ENCODE measurements around the gene CADM3.

Gene CADM3

DNA sequence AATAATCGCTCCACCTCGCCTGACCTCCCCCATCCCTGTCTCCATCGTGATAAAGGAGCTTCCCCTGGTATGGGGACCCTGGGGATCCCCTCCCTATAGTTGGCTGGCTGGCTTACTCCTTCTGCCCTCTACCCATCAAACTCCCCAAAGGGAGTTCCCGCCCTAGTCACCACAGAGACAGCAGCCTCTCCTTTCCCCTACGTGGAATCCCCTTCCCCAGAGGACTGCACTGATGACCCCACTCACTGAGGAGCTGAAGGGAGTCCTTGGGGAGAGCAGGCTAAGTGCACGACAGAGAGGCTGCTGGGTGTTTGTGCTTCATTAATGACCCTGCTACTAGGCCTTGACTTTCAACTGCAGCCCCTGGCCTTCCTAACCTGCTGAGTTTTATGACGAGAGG is 1.9 kb downstream of the CADM3 start:
- no peak for DNase-seq (ENCODE audit: low read depth in 4 of 4, low spot score in 1 of 4)

DNA sequence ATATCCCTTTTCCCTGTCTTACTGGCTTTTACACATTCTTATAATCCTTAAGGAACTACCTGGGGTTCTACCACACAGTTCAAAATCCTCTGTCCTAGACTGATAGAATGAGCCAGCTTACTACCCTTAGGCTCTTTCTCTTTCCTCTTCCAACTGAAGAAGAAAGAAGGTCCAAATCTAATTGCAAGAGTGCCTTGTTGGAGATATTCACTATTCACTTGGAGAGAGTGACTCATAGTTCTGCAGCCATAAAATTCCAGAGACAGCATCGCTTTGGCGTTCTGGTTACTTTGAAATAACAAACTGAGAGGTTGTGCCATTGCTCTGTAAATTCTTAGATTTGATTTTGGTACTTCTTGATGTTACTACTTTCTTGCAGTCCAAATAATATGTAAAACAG is 4.2 kb downstream of the CADM3 start:
- DNase-seq (ENCODE audit: low read depth in 4 of 4, low spot score in 1 of 4) = no peak

DNA sequence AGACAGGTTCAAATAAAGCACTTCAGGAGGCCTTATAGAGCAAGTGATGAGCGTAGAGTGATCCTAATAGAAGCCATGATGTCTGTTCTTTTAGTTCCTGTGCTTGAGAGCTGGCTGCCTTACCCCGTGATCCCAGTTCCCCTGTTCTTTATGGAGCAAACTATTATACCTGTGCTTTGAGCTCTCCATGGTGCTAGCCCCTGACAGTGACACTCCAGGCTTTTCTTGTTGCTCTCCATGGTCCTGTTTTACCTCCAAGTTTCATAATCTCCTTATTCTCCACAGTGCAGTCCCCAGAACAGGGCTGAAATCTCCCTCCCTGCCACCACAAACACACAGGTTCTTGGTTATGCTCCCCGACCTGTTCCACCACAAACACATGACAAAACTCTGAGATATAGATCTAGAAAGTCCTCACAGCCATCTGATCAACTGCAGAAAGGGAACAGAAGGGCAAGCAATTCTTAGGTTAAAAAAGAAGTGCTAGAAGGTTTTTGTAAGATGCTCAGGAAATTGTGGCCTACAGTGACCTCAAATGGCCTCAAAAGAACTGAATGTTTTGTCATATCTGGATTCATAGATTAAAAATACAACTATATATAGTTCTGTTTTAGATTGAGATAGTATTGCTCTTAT is 6.0 kb downstream of the CADM3 start:
- no peak for DNase-seq (ENCODE audit: low read depth in 4 of 4, low spot score in 1 of 4)

DNA sequence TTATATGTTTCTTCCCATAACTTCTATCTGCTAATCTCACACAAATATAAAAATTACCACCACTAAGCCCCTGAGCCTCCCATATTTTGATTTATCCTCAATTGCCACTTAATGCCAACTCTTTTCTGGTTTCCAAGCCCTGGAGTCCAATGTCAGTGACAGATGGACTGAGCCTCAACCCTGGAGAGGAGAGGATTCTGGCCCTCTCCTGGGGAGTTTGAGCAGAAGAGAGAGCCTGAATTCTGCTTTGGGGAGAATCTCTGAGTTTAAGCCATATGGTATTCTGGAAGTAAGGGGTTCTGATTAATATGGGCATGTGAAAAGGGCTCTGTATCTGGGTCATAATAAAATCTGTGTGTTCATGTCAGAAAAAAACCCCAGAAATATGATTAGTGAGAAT is 8.5 kb downstream of the CADM3 start:
- DNase-seq (ENCODE audit: low read depth in 4 of 4, low spot score in 1 of 4) = no peak

DNA sequence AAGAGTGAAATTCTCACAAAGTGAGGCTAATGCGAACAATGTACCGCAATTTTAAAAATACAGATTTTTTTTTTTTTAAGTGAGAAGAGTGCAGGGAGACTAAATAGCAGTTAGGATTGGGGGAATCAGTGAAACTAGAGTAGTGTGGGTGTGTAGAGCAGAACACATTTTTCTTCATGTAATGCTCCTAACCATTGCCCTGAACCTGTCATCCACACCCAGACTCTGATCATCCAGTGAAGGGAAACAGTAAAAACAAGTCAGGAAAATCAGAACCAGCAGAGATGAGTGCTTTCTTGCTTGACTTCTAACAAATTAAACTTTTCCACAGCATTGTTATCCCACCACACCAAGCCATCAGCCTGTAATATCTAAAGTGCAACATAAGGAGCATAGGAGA is 9.1 kb downstream of the CADM3 start:
- DNase-seq (ENCODE audit: low read depth in 4 of 4, low spot score in 1 of 4) = no peak

DNA sequence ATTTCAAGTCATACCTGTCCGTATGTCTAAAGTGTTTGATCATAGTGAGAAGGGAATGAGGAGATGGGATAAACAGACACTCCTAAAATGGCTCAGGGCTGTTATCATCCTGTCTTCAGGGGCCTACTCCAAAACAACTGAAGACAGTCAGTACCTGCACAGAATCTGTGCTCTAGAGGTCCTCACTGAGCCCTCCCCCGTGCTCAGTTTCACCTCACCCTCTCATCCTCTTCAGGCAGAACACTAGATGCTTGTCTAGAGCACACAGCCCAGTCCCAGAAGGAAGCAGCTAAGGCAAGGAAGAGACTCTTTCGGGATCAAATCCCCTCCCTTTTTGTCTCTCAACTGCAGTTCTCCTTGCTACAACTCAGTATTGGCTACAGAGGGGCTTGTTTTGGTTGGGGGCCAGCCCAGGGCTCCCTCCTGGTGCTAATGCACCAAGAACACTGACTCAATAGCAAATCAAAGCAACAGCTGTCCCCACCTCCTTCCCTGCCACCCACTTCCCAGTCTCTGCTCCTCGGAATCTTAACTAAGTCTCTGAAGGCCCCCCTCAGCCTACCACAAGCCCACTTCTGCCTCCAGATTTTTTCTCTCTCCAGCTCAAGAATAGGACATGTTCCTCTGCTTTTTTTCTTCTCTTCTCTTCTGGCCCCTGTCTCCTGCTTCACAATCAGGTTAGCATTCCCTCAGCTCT is 10.1 kb downstream of the CADM3 start:
- no peak for DNase-seq (ENCODE audit: low read depth in 4 of 4, low spot score in 1 of 4)

DNA sequence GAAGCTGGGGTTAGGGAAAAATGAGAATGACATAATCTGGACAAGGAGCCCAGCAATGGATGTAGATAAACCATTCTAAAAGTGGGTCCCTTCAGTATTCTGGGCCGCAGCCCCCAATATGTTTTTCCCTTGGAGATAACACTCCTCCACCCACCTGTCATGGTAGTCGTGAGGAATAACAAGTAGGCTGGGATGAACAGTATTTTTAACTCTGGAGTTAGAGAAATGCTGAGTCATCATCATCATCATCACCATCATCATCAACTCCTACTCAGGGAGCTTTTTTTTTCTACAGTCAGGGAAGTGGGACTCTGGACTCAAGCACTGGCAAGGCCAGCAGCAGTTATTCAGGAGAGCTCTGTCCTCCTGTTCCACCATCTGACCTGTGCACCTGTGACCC is 12.8 kb downstream of the CADM3 start:
- no peak for DNase-seq (ENCODE audit: low read depth in 4 of 4, low spot score in 1 of 4)

DNA sequence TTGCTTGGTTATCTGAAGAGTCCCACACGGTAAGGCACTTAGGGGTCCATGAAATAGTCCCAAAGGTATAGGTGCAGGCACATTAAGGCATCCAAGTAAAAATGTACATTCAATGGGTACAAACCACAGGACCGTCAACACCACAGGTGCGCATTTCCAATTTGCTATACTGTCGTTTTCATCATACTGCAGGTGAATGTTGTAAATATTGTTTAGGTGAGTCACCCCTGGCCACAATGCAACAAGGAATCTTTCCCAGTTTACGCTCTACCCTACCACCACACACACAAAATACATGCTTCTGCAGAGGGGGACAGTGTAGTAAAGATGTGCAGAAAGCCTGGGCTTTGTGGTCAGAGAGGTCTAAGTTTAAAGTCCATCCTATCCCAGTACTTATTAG is 13.7 kb downstream of the CADM3 start:
- no peak for DNase-seq (ENCODE audit: low read depth in 4 of 4, low spot score in 1 of 4)

DNA sequence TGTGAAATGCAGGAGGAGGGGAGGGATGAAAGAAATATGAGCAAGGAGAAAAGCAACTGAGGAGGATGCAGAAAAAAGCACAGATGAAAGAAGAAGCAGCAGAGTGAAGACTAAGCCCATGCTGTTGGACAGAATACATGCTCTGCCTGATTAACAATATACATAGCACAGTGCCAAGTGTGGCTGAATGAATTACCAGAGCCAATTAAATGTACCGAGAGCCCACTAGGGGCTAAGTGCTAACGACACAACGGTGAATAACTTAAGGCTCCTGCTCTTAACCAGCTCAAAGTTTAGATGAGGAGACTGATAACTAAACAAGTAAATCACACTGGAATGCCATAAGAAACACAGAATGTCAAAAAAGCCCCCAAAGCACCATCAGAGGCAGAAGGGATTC is 15.6 kb downstream of the CADM3 start:
- DNase-seq (ENCODE audit: low read depth in 4 of 4, low spot score in 1 of 4) = no peak

DNA sequence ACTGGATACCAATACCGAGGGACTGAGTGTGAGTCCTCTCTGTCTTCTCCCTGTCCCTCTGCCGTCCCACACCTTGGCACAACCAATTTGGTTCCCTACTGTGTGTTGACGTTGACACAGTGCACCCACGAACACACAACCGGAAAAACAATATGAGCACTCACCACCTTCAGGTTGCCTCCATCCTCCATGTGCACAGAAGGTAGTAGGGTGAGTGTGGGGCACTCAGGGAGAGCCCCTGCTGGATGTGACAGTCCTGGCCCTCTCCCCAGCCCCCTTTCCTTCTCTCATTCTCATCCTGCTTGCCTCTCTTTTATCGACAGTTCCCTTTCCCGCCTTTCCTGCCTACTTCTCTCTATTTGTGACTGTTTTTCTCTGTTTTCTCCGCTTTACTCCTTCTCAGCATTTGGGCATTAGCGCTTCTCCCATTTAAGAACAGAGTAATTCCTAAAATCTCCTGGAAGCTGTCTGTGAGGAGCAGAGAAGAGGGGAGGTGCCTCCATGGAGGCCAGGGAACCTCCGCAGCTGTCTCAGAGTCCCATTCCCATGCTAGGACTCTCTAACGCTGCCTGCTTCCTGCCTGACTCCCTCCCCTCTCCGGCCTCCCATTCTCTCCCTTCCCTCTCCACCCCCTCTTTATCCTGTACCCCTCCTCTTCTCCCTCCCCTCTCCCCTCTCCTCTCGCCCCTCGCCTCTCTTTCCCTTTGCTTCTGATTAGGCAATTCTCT is 16.4 kb downstream of the CADM3 start:
- DNase-seq (ENCODE audit: low read depth in 4 of 4, low spot score in 1 of 4) = no peak

DNA sequence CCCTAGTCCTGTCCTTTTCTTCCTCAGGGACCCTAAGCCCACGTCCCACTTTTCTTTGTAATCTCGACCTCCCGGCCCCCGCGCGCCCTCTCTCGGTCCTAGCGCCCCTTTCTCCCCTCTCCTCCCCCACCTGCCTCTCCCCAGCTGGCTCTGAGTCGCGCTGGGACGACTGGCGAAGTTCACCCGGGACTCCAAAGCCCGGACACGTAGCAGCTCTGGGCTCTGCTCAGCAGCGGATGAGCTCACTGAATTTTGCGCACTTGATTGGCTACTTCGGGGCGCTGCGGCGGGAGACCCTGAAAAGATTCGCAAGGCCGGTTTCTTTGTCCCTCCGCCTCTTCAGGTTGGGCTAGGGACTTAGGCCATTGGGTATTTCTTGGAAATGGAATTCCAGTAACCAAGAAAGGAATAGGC is 17.0 kb downstream of the CADM3 start:
- DNase-seq (ENCODE audit: low read depth in 4 of 4, low spot score in 1 of 4) = no peak

DNA sequence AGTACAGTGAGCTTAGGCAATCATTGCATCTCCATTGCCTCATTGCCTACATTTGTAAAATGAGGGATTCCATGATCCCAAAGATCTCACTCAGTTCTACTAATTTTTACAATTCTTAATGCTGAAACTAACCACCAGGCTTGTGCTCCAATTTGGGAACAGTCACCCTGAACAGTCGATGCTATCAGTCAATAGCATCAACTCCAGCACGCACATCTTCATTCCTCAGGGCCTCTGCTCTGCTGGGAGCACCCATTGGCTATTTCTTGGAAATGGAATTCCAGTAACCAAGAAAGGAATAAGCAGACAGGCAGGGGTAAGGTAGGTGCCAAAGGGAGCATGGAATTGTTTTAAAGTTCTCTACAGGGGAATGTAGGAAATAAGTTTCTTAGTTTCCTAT is 19.0 kb downstream of the CADM3 start:
- no peak for DNase-seq (ENCODE audit: low read depth in 4 of 4, low spot score in 1 of 4)

DNA sequence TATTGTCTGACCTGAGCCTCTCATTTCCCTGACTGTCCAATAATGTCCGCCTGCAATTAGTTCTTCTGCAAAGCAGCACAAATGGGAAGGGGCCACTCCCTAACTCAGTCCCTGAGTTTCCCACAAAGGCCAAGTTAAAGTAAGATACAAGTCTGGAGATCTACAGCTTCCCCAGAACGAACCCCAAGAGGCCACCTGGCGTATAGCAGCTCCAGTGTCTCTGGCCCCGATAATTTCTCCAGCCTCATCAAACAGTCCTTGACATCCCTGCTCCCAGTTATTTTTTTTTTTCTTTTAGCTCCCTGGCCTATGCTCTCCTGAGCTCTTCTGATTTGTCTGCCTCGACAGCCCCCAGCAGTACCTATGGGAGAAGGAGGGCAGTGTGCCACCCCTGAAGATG is 25.1 kb downstream of the CADM3 start:
- DNase-seq (ENCODE audit: low read depth in 4 of 4, low spot score in 1 of 4) = no peak

DNA sequence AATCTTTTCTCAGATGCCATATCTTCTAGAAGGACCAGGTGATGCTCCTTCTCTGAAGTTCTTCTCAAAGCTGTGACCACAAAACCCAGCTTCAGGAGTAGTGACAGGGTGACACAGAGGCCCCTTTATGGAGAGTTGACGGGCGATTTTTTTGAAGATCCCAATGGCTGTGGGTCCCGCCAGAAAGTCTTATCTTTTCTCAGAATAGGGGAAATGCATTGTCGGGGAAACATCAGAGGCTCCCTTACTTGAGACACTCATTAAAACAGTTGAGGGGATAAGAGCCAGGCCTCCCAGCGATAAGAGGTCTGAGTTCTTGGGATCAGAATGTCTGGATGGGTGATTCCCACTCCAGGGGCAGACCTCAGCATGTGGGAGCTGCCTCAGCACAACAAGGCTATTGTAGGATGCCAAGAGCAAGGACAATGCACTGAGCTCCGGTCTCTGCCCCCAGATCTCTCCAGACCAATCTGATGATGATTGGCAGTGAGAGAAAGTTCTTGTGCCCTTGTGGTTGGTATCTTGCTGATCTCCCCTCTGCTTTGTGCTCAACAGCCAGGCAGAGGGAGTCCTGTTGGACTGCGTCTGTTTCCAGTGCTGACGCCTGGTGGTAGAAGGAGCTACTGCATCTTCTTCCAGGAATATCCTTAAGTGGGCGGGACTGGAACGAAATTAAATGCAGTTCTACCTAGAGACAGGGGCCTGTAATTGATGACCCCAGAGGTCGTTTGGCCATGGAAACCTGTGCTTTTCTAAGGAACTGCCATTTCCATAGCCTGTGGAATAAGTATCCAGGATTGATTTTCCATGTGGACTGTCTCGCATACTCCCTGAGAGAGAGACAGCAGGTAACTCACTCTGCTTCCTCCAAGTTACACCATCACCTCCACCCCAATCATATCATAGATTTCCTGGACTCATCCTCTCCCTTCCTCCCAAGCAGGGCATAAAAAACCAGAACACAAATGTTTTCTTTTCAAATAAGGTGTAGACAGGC is 26.4 kb downstream of the CADM3 start:
- peak in 3 of 4 experiments; percentile 21 to 51 (median 22) for DNase-seq (ENCODE audit: low read depth in 4 of 4, low spot score in 1 of 4)

DNA sequence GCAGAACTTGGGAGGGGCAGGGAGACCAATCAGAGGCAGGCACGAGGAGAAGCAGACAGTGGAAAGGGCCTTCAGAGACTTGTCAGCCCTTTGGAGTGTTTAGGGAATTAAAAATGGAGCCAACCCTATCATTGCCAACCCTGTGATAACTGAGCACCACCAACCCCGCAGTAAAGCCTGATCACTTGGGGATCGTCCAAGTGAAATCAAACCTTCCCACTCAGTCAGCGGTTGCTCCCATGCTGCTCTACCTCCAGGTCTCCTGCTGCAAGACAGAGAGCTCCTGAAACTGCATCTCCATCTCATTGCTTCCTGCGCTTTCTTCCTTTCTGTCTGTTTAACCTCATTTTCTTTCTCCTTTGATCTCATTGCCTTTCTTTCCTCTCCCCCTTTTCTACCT is 28.5 kb downstream of the CADM3 start:
- no peak for DNase-seq (ENCODE audit: low read depth in 4 of 4, low spot score in 1 of 4)

DNA sequence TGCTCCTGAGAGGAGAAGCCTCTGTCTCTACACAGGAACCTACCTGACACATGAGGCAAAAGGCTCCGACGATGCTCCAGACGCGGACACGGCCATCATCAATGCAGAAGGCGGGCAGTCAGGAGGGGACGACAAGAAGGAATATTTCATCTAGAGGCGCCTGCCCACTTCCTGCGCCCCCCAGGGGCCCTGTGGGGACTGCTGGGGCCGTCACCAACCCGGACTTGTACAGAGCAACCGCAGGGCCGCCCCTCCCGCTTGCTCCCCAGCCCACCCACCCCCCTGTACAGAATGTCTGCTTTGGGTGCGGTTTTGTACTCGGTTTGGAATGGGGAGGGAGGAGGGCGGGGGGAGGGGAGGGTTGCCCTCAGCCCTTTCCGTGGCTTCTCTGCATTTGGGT is 29.4 kb downstream of the CADM3 start:
- DNase-seq (ENCODE audit: low read depth in 4 of 4, low spot score in 1 of 4) = no peak

DNA sequence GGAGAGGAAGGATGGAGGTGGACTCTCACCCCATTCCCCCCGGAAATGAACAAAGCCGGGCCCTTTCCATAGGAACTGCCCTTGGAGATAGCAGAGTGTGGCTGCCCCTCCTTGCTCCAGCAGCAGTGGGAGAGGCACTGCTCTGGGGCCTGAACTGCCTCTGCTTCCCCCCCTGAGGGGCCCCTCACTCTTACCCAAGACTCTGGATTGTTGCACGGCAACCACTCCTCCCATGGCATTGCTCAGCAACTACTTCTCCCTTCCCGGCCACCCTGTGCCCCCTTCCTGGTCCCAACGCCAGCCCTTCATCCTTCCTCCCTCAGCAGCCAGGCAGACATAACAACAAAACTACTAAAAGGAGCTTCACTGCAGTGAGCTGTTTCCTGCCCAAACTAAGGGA is 30.2 kb downstream of the CADM3 start:
- no peak for DNase-seq (ENCODE audit: low read depth in 4 of 4, low spot score in 1 of 4)

DNA sequence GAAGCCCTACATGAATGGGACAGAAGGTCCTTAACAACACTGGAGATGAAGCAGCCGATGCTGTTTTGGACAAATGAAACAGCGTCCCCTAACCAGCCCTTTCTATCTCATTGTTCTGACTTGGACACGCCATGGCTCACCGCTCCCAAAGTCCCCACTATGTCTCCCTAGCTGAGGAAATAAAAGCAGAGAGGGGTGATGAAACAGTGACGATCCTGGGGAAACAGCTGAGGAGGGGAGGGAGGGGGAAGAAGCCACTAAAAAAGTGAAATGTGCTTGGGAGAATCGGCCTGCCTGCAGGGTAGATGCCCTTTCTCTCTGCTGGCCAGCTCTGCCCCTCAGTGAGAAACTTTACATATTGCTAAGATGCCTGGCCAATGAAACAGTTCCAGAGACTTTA is 32.2 kb downstream of the CADM3 start:
- no peak for DNase-seq (ENCODE audit: low read depth in 4 of 4, low spot score in 1 of 4)

DNA sequence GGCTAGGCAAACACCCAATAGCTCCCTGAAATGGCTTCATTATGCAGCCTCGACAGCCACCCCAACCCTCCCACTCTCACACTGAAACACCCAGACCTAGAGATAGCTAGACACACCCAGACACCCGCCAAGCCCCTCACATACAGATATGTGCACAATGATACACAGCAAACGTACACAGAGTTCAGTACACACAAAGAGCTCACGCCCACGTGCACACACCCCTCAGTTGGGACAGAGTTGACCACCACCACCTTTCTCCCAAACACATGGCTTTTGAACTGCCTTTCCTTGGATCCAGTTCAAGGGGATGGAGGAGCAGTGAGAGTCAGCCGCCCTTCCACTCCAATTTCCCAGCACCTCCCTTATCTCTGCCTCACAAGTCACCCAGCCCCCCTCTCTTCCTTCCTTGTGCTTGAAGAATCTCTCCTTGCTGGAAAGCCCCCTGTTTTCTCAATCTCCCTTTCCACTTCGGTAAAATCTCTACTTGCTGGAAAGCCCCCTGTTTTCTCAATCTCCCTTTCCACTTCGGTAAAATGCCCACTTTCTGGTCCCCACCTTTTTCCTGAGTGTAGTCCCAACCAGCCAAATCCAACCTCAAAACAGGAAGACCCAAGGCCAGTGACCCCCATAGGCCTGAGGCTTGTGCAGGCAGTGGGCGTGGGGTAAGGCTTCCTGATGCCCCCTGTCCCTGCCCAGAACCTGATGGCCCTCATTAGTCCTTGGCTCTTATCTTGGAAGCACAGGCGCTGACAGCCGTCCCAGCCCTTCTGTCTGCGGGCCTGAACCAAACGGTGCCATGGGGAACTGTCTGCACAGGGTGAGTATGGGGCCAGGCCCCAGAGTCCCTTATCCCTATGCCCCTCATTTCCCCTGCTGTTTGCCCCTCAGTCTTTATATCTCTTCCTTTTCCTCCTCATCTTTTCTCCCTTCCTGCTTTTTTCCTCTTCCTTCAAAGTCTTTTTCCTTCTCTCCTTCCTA is 33.0 kb downstream of the CADM3 start, which contains the start of gene ACKR1:
ACKR1 (plus strand) TSS at position 715 of the 981 bp plus-strand sequence; CDS start at position 800, 85 bp downstream.
- no peak for DNase-seq (ENCODE audit: low read depth in 4 of 4, low spot score in 1 of 4)

DNA sequence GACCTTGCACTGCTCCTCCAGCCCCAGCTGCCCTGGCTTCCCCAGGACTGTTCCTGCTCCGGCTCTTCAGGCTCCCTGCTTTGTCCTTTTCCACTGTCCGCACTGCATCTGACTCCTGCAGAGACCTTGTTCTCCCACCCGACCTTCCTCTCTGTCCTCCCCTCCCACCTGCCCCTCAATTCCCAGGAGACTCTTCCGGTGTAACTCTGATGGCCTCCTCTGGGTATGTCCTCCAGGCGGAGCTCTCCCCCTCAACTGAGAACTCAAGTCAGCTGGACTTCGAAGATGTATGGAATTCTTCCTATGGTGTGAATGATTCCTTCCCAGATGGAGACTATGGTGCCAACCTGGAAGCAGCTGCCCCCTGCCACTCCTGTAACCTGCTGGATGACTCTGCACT is 33.8 kb downstream of the CADM3 start:
- no peak for DNase-seq (ENCODE audit: low read depth in 4 of 4, low spot score in 1 of 4)
